SH-SY5Y (cell line): ENCODE measurements around the gene XCL2.
"Not testable (repeated sequence)": the region's sequence is repeated elsewhere in the genome, so short reads cannot be mapped to it uniquely, and the experiment has no call there.

Experiments used
- GATA2 ChIP-seq: IDR thresholded peaks from 2 replicates; pipeline ENCODE4 v1.6.1; 2011; ENCODE audit warnings: mild to moderate bottlenecking, low read depth, low read length
- GATA3 ChIP-seq: IDR thresholded peaks from 2 replicates; pipeline ENCODE4 v1.6.1; 2011; ENCODE audit warnings: low read depth, mild to moderate bottlenecking, low read length, moderate library complexity

XCL2 gene, protein sequence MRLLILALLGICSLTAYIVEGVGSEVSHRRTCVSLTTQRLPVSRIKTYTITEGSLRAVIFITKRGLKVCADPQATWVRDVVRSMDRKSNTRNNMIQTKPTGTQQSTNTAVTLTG

GRCh38 chr1:168543840-168544498 lies at the start of gene XCL2:
TSS of gene XCL2 (minus strand) at chr1:168543997. CDS start at chr1:168543964, 33 bp downstream.
- TF ChIP-seq GATA3, GATA2: not testable (repeated sequence)

- TF ChIP-seq GATA2: no peak
- TF ChIP-seq GATA3: no peak
Observed at GRCh38 chr1:168591641-168592250, 47.9 kb upstream of the XCL2 start.

DNA sequence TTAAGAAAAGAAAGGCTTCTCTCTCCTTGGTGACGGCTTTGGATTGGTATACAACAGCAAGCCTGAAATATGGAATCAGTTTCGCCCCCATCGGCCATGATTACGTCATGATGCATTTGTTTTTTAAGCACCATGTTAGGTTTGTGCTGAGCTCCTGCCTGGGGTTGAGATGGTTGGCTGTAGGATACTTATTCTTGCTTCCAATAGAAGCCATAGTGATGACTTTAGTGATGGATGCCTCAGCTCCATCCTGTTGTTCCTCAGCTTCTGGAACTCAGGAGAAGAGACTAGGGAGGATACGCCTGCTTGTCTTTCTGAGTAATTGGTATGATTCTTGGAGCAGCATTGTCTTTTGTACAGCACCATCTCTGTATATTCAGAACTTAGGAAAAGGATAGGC lies 47.3 kb upstream of the XCL2 start:
- no peak for TF ChIP-seq GATA2

- TF ChIP-seq GATA3: no peak
- no peak for TF ChIP-seq GATA2
Observed at GRCh38 chr1:168589167-168589566, 45.4 kb upstream of the XCL2 start.

GRCh38 chr1:168585937-168586336 lies 42.1 kb upstream of the XCL2 start:
- TF ChIP-seq GATA2 (no peak), GATA3 (no peak)

DNA sequence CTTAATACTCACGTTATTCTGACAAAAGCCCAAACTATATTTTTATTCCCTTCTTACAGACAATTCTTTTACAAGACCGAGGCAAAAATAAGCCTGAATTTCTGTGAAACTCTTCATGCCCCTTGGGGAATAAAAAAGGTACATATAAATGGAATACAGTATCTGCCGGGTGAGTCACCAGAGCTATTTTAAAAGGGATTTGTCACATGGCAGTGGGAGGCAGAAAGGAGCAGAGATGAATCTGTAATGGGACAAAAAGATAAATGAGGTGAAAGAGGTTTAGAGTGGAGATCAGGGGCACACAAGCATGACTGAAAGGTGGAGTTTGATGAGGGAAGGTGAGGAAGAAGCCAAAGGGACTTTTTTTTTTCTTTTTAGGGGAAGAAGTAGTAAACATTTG lies 41.4 kb upstream of the XCL2 start:
- TF ChIP-seq GATA2 (no peak), GATA3 (no peak)

DNA sequence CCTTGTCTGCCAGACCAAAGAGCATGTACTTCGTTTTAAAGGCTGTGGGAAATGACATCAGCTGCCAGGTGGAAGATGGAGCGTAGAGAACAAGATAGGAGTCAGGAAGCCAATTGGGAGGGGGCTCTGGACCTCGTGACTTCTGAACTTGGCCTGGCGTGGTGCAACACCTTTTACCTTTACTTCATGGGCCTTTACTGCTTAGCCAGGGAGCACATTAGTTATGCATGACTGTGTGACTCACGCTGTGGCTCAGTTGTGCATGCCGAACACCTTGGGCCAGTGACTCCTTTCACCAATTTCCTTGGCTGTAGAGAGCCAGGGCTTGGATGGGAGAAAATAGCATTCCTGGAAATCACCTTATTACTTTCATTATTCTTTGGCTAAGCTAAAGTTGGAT lies 39.8 kb upstream of the XCL2 start:
- no peak for TF ChIP-seq GATA2
- no peak for TF ChIP-seq GATA3

- TF ChIP-seq GATA2 (no peak), GATA3 (no peak)
Observed at GRCh38 chr1:168582688-168583336, 39.0 kb upstream of the XCL2 start.

- TF ChIP-seq GATA2: no peak
- TF ChIP-seq GATA3: no peak
Observed at GRCh38 chr1:168581817-168582572, 38.2 kb upstream of the XCL2 start.

GRCh38 chr1:168576245-168576688 lies 32.5 kb upstream of the XCL2 start, which contains the start of gene XCL1:
TSS of gene XCL1 (plus strand) at chr1:168576605. CDS start at chr1:168576638, 33 bp downstream.
- TF ChIP-seq GATA2, GATA3: not testable (repeated sequence)

DNA sequence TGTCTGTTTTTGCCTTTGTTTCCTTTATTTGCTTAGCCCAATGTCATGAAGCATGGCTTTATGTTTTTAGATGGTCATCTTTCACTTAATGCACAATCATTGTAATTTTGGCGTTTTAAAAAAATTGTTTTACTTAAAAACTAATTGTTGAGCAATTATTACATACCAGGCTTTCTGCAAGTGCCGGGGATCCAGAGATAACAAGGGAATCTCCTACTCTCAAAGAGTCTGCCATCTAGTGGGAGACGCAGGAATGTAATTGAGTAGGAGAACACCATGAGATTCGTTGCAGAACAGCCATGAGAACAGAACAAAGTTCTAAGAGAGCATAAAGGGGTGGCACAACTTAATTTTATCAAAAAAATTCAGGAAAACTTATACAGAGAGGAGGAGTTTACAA lies 30.4 kb upstream of the XCL2 start:
- 0 out of 2 replicates have a peak, but pooled peaks have one; percentile 12 for TF ChIP-seq GATA2

GRCh38 chr1:168572633-168573032 lies 28.8 kb upstream of the XCL2 start:
- TF ChIP-seq GATA3 (no peak), GATA2 (no peak)

DNA sequence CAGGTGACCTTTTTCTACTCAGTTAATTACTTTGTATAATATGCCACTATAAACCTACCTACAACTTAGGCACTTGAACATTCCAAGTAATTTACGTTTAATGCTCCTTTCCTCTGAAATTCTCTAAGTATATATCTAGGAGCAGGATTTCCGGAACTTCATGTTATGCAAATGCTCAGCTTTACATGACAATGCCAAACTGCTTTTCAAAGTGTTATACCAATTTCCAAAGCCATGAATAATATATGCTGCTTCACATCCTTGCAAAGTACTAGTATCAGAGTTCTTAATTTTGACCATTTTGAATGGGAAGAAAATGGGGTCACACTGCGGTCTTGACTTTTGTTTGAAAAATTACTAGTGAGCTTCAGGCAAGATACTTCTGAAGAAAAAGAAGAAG lies 26.9 kb upstream of the XCL2 start:
- TF ChIP-seq GATA3 (no peak), GATA2 (no peak)

GRCh38 chr1:168568346-168568745 lies 24.5 kb upstream of the XCL2 start:
- TF ChIP-seq GATA2 (no peak), GATA3 (no peak)
